Trophoblast cell (in vitro differentiated cells and primary cell): ENCODE measurements around the gene SIX5.
A peak's percentile ranks its signal among the peaks of the same experiment; 100 is the strongest.
"Not testable (repeated sequence)": the region's sequence is repeated elsewhere in the genome, so short reads cannot be mapped to it uniquely, and the experiment has no call there.

Source experiments
- DNase-seq, 2 donors: peaks; one replicate each; pipeline ENCODE4 v3.0.0-alpha.2; 2016
- H2AFZ ChIP-seq: 2 replicates; pipeline ENCODE4 v1.6.1; 2013; ENCODE audit warnings: low read length, moderate library complexity, mild to moderate bottlenecking; ENCODE audit not compliant: insufficient read depth, poor library complexity
- H2AK5ac ChIP-seq: 2 replicates; pipeline ENCODE4 v1.6.1; 2013; ENCODE audit warnings: mild to moderate bottlenecking, low read length
- H2BK120ac ChIP-seq: 2 replicates; pipeline ENCODE4 v1.6.1; 2013; ENCODE audit warnings: low read length, mild to moderate bottlenecking, moderate library complexity; ENCODE audit not compliant: insufficient read depth, poor library complexity
- H2BK12ac ChIP-seq: 2 replicates; pipeline ENCODE4 v1.6.1; 2013; ENCODE audit warnings: mild to moderate bottlenecking, low read length, moderate library complexity
- H2BK5ac ChIP-seq: 2 replicates; pipeline ENCODE4 v1.6.1; 2013; ENCODE audit warnings: low read length, low read depth, moderate library complexity, mild to moderate bottlenecking; ENCODE audit not compliant: poor library complexity
- H3K14ac ChIP-seq: 2 replicates; pipeline ENCODE4 v1.6.1; 2013; ENCODE audit warnings: mild to moderate bottlenecking, low read length
- H3K18ac ChIP-seq: 2 replicates; pipeline ENCODE4 v1.6.1; 2013; ENCODE audit warnings: mild to moderate bottlenecking, low read length
- H3K23ac ChIP-seq: 2 replicates; pipeline ENCODE4 v1.6.1; 2013; ENCODE audit warnings: low read length
- H3K27ac ChIP-seq: 2 replicates; pipeline ENCODE4 v1.5.1; 2013; ENCODE audit warnings: low read depth, mild to moderate bottlenecking, inconsistent platforms, low read length, moderate library complexity
- H3K27me3 ChIP-seq: 2 replicates; pipeline ENCODE4 v1.6.1; 2013; ENCODE audit warnings: inconsistent platforms, mild to moderate bottlenecking, low read length, moderate library complexity; ENCODE audit not compliant: insufficient read depth
- H3K36me3 ChIP-seq, 2 experiments: 1 replicate in 1 of 2; 2 replicates in 1 of 2; pipeline ENCODE4 v1.6.1; 2013; ENCODE audit warnings: low read length in 2 of 2, mild to moderate bottlenecking in 2 of 2, moderate library complexity in 1 of 2; ENCODE audit not compliant: insufficient read depth in 2 of 2, control insufficient read depth in 1 of 2
- H3K4ac ChIP-seq: 2 replicates; pipeline ENCODE4 v1.6.1; 2013; ENCODE audit warnings: low read depth, mild to moderate bottlenecking, low read length, moderate library complexity
- H3K4me1 ChIP-seq, 2 experiments: 1 replicate in 1 of 2; 2 replicates in 1 of 2; pipeline ENCODE4 v1.6.1; 2013; ENCODE audit warnings: low read length in 2 of 2, mild to moderate bottlenecking in 2 of 2, moderate library complexity in 1 of 2; ENCODE audit not compliant: insufficient read depth in 2 of 2, control insufficient read depth in 1 of 2
- H3K4me2 ChIP-seq: 2 replicates; pipeline ENCODE4 v1.6.1; 2013; ENCODE audit warnings: inconsistent platforms, mild to moderate bottlenecking, low read length, moderate library complexity
- H3K4me3 ChIP-seq: 2 replicates; pipeline ENCODE4 v1.5.1; 2013; ENCODE audit warnings: mild to moderate bottlenecking, low read depth, low read length, inconsistent platforms
- H3K79me1 ChIP-seq: one replicate; pipeline ENCODE4 v1.6.1; 2013; ENCODE audit warnings: low read length
- H3K79me2 ChIP-seq: 2 replicates; pipeline ENCODE4 v1.6.1; 2013; ENCODE audit warnings: low read length, mild to moderate bottlenecking; ENCODE audit not compliant: control insufficient read depth, insufficient read depth, poor library complexity
- H3K9ac ChIP-seq: 2 replicates; pipeline ENCODE4 v1.6.1; 2013; ENCODE audit warnings: mild to moderate bottlenecking, low read length
- H3K9me3 ChIP-seq: 2 replicates; pipeline ENCODE4 v1.6.1; 2013; ENCODE audit warnings: low read depth, mild to moderate bottlenecking, control low read depth, inconsistent platforms, low read length; ENCODE audit not compliant: insufficient read depth
- H4K12ac ChIP-seq: 2 replicates; pipeline ENCODE4 v1.6.1; 2013; ENCODE audit warnings: low read depth, mild to moderate bottlenecking, low read length, moderate library complexity
- H4K8ac ChIP-seq: 2 replicates; pipeline ENCODE4 v1.6.1; 2013; ENCODE audit warnings: low read depth, mild to moderate bottlenecking, low read length, moderate library complexity
- H4K91ac ChIP-seq: one replicate; pipeline ENCODE4 v1.6.1; 2013; ENCODE audit warnings: low read depth, mild to moderate bottlenecking, low read length, moderate library complexity
- WGBS: extraction: QIAGEN DNeasy Blood & Tissue Kit; methylation state at CpG from one replicate; pipeline ENCODE4 v1.1.7; 2013; ENCODE audit warnings: missing lambda C conversion rate; ENCODE audit not compliant: insufficient read length, insufficient coverage; ENCODE audit errors: extremely low coverage; 5-methylcytosine and 5-hydroxymethylcytosine counted together

Gene SIX5

GRCh38 chr19:45729800-45730290 lies 39.2 kb downstream of the SIX5 start:
- DNase-seq, result peak in 1 of 2 donors; percentile 49
- Histone ChIP-seq H2BK5ac (no peak overlapping the region), H3K36me3 (peaks cover 0 to 2% of the 10 kb centered on the region in 2 experiments), H3K27me3 (no peaks in the 10 kb centered on the region), H3K18ac (peak overlapping the region; percentile 94), H2BK12ac (peak overlapping the region; percentile 51), H3K4me1 (peaks cover 0 to 2% of the 10 kb centered on the region in 2 experiments), H3K79me2 (peaks cover 12% of the 10 kb centered on the region), H4K8ac (peak overlapping the region; percentile 95), H3K9ac (peak overlapping the region; percentile 85), H3K4me3 (peak overlapping the region; percentile 82), H3K4me2 (peak overlapping the region; percentile 81), H2BK120ac (peak overlapping the region; percentile 56), H3K23ac (no peak overlapping the region), H4K91ac (peak overlapping the region; percentile 69), H3K4ac (peak overlapping the region; percentile 82), H2AK5ac (peak overlapping the region; percentile 61), H4K12ac (peak overlapping the region; percentile 21), H2AFZ (no peak overlapping the region), H3K9me3 (no peaks in the 10 kb centered on the region), H3K14ac (peak overlapping the region; percentile 83), H3K79me1 (peaks cover 7% of the 10 kb centered on the region), H3K27ac (no peak overlapping the region)
- no CpG with 5 or more reads among the region's 10 CpGs for WGBS

- H4K91ac ChIP-seq, H2BK12ac ChIP-seq, H3K27ac ChIP-seq, H2BK120ac ChIP-seq, H3K27me3 ChIP-seq, H3K79me1 ChIP-seq, H3K23ac ChIP-seq, H3K18ac ChIP-seq, H3K4me2 ChIP-seq, H3K9me3 ChIP-seq, H2BK5ac ChIP-seq, H3K4me1 ChIP-seq, H3K36me3 ChIP-seq, H3K14ac ChIP-seq, H3K4me3 ChIP-seq, H4K12ac ChIP-seq, H2AFZ ChIP-seq, H4K8ac ChIP-seq, H2AK5ac ChIP-seq, H3K9ac ChIP-seq: not testable (repeated sequence)
- Histone ChIP-seq H3K4ac (peak overlapping the region; percentile 27), H3K79me2 (peaks cover 12% of the 10 kb centered on the region)
- no CpG with 5 or more reads among the region's 18 CpGs for WGBS
- peak; percentile 89 to 90 for DNase-seq
These were observed 40.4 kb downstream of the SIX5 start for GRCh38 chr19:45728683-45729082.

- H4K91ac ChIP-seq, H2BK5ac ChIP-seq, H3K18ac ChIP-seq, H3K27me3 ChIP-seq, H3K79me1 ChIP-seq, H3K4me2 ChIP-seq, H3K79me2 ChIP-seq, H2BK120ac ChIP-seq, DNase-seq, H3K27ac ChIP-seq, H4K8ac ChIP-seq, H2AFZ ChIP-seq, H3K4ac ChIP-seq, H3K23ac ChIP-seq, H3K14ac ChIP-seq, H4K12ac ChIP-seq, H3K9me3 ChIP-seq, H2AK5ac ChIP-seq, H3K9ac ChIP-seq, H3K4me3 ChIP-seq, H2BK12ac ChIP-seq: not testable (repeated sequence)
- Histone ChIP-seq H3K4me1 (peaks cover 15 to 16% of the 10 kb centered on the region in 2 experiments), H3K36me3 (peaks cover 14 to 19% of the 10 kb centered on the region in 2 experiments)
- no CpG with 5 or more reads among the region's 11 CpGs for WGBS
These were observed 49.0 kb downstream of the SIX5 start for GRCh38 chr19:45720065-45720464.

- H2AFZ ChIP-seq, result peak overlapping the region; percentile 9
- no peaks in the 10 kb centered on the region for H3K9me3 ChIP-seq
- H2AK5ac ChIP-seq, result peak overlapping the region; percentile 10
- no CpG with 5 or more reads among the region's 12 CpGs for WGBS
- H3K4me3 ChIP-seq, result peak overlapping the region; percentile 18
- H4K12ac ChIP-seq, result peak overlapping the region; percentile 37
- peak overlapping the region; percentile 36 for H3K9ac ChIP-seq
- H2BK5ac ChIP-seq, result peak overlapping the region; percentile 63
- H3K18ac ChIP-seq, result peak overlapping the region; percentile 20
- H3K36me3 ChIP-seq, result peaks cover 18% of the 10 kb centered on the region in 2 experiments
- peak overlapping the region; percentile 73 for H3K14ac ChIP-seq
- peak overlapping the region; percentile 72 for H4K8ac ChIP-seq
- DNase-seq, result no peak
- H3K27me3 ChIP-seq, result no peaks in the 10 kb centered on the region
- peaks cover 8% of the 10 kb centered on the region for H3K79me2 ChIP-seq
- peak overlapping the region; percentile 9 for H2BK12ac ChIP-seq
- H3K27ac ChIP-seq, result peak overlapping the region; percentile 58
- peaks cover 15 to 16% of the 10 kb centered on the region in 2 experiments for H3K4me1 ChIP-seq
- peak overlapping the region; percentile 50 for H3K4me2 ChIP-seq
- no peak overlapping the region for H3K23ac ChIP-seq
- peak overlapping the region; percentile 53 for H2BK120ac ChIP-seq
- peak overlapping the region; percentile 68 for H4K91ac ChIP-seq
- H3K79me1 ChIP-seq, result peaks cover 10% of the 10 kb centered on the region
- H3K4ac ChIP-seq, result peak overlapping the region; percentile 28
These were observed 50.9 kb downstream of the SIX5 start for GRCh38 chr19:45717983-45718650.
